ENCODE measurements around the gene SHMT1. TPM values are rescaled to one million over a fixed set of nuclear protein-coding genes. Genes with fewer than 3 reads are reported as not detected.

Gene SHMT1
- polyA plus RNA-seq, 2 of the 4 experiments (the other 2 are of a cell fraction), result 43.2 to 62.1 TPM

GRCh38 chr17:18368946-18369345 is 5.6 kb upstream of the SHMT1 start (continued):
- TF ChIP-seq ESRRA (IDR thresholded peaks at IDR 0.05; ENCODE audit: borderline replicate concordance, low read length), result no peak
- no peak for TF ChIP-seq PBX3 (IDR thresholded peaks at IDR 0.05)

- WGBS (ENCODE audit: missing lambda C conversion rate), result 77% methylated on average over 6 of the region's 6 CpGs
- H3K9me3 ChIP-seq, result no peaks in the 10 kb centered on the region
- H3K4me1 ChIP-seq, result peaks cover 8% of the 10 kb centered on the region
- TF ChIP-seq FOSL2 (IDR thresholded peaks at IDR 0.05) (no peak), FOSL2 (CRISPR knock-in tag; IDR thresholded peaks at IDR 0.05) (no peak), EHF (CRISPR knock-in tag; IDR thresholded peaks at IDR 0.05) (no peak), ZC3H11A (IDR thresholded peaks at IDR 0.05) (no peak), SMC3 (IDR thresholded peaks at IDR 0.05) (no peak), TFCP2L1 (CRISPR knock-in tag; IDR thresholded peaks at IDR 0.05) (no peak), CBX8 (IDR thresholded peaks at IDR 0.05) (no peak), ZFP36 (IDR thresholded peaks at IDR 0.05; ENCODE audit: borderline replicate concordance, partially characterized antibody) (no peak), HOXB5 (CRISPR knock-in tag; IDR thresholded peaks at IDR 0.05) (no peak), NR3C1 (IDR thresholded peaks at IDR 0.05) (no peak), CTCF (IDR thresholded peaks at IDR 0.05) (no peak), ATOH8 (CRISPR knock-in tag; IDR thresholded peaks at IDR 0.05; ENCODE audit: low read depth) (no peak), CEBPB (IDR thresholded peaks at IDR 0.05) (no peak), JUN (IDR thresholded peaks at IDR 0.05) (no peak)
- H3K27ac ChIP-seq, result no peak overlapping the region; a peak in 1 of 6 replicates
- DNase-seq (ENCODE audit: low read depth in 1 of 2, low spot score in 1 of 2), result no peak
- POLR2A ChIA-PET, result interaction anchor here (1.2 kb wide), 1 partner anchor 11 kb away, joined by 3 read pairs; no protein-coding TSS in a partner anchor
- FAIRE-seq, result no peak
- no peak for ATAC-seq
- CTCF ChIA-PET, result interaction anchor here (0.9 kb wide), 1 partner anchor 20 kb away, joined by 3 read pairs; no protein-coding TSS in a partner anchor
- H3K4me3 ChIP-seq, result no peak overlapping the region
- H3K4me2 ChIP-seq, result peak overlapping the region; percentile 74
Measured at GRCh38 chr17:18364166-18364565, 816 bp upstream of the SHMT1 start.

- peak overlapping the region; percentile 86 for H3K4me2 ChIP-seq
- H3K4me1 ChIP-seq, result peaks cover 14% of the 10 kb centered on the region
- peak overlapping the region; percentile 71 for H3K4me3 ChIP-seq
- 3% methylated on average over 14 of the region's 14 CpGs for WGBS (ENCODE audit: missing lambda C conversion rate)
- DNase-seq (ENCODE audit: low read depth in 1 of 2, low spot score in 1 of 2) (peak; percentile 34 to 61), FAIRE-seq (no peak), ATAC-seq (peak; percentile 31 to 54; a peak in 5 of 6 replicates)
- TF ChIP-seq FOXS1 (CRISPR knock-in tag; IDR thresholded peaks at IDR 0.05) (no peak), CTCF (IDR thresholded peaks at IDR 0.05) (no peak), NPAS2 (CRISPR knock-in tag; IDR thresholded peaks at IDR 0.05; ENCODE audit: borderline replicate concordance) (no peak), MAZ (IDR thresholded peaks at IDR 0.05; ENCODE audit: borderline replicate concordance, low read depth, low read length) (no peak), RARB (CRISPR knock-in tag; IDR thresholded peaks at IDR 0.05) (no peak), HOXB5 (CRISPR knock-in tag; IDR thresholded peaks at IDR 0.05) (no peak), PHF8 (IDR thresholded peaks at IDR 0.05; ENCODE audit: borderline replicate concordance, low read depth) (no peak), RCOR1 (IDR thresholded peaks at IDR 0.05; ENCODE audit: low read depth, low read length) (no peak), CHD4 (IDR thresholded peaks at IDR 0.05; ENCODE audit: borderline replicate concordance) (no peak), TFCP2L1 (CRISPR knock-in tag; IDR thresholded peaks at IDR 0.05) (no peak), HES2 (IDR thresholded peaks at IDR 0.05) (no peak), NFE2L2 (conservative IDR thresholded peaks at IDR 0.05; ENCODE audit: low read length) (no peak), GATA3 (IDR thresholded peaks at IDR 0.05; ENCODE audit: borderline replicate concordance) (no peak), ATOH8 (CRISPR knock-in tag; IDR thresholded peaks at IDR 0.05; ENCODE audit: low read depth) (no peak), CEBPB (IDR thresholded peaks at IDR 0.05) (no peak), MYC (IDR thresholded peaks at IDR 0.05; ENCODE audit: borderline replicate concordance, low read length) (no peak), KDM1A (IDR thresholded peaks at IDR 0.05; ENCODE audit: low read depth) (no peak), ZFP36 (IDR thresholded peaks at IDR 0.05; ENCODE audit: borderline replicate concordance, partially characterized antibody) (no peak), HEYL (CRISPR knock-in tag; IDR thresholded peaks at IDR 0.05) (no peak)
- ChIA-PET CTCF (interaction anchor here (1.0 to 2.4 kb wide), 7 partner anchors 11 to 146 kb away, joined by 3 to 6 read pairs (median 3); no protein-coding TSS in a partner anchor), POLR2A (interaction anchor here (0.8 to 1.2 kb wide), 3 partner anchors 9 to 179 kb away, joined by 3 to 4 read pairs (median 3); partner anchors contain the start of gene ALKBH5)
- H3K27ac ChIP-seq, result peak overlapping the region; percentile 80 to 93
- no peaks in the 10 kb centered on the region for H3K9me3 ChIP-seq
Measured at GRCh38 chr17:18362698-18363100, 651 bp downstream of the SHMT1 start.
